Hematopoietic multipotent progenitor cell treated with erythropoietin and hydrocortisone succinate and interleukin-3 and kit ligand, for 8 days (in vitro differentiated cells): ENCODE measurements around the gene SLIT3.
"Not testable (repeated sequence)": the region's sequence is repeated elsewhere in the genome, so short reads cannot be mapped to it uniquely, and the experiment has no call there.

Experiments
- DNase-seq: peaks from one replicate; pipeline ENCODE4 v3.0.0-alpha.2; 2015

Gene SLIT3

DNA sequence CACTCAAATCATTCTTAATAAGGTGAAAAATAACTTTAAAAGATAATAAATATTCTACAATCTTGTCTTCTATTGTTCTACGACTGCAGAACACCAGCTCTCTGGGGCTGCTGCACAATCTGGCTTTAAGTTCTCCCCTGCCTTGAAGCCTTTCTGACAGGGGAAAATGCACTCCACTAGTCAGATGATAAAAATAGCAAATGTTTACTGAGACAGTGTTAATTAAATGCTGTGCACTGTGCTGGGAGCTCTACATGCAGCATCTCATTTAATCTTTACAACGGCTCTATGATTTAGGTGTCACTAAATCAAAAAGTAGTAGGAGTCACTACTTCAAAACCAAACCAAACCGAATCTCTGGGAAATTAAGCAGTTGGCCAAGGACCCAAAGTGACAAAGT lies 132.7 kb downstream of the SLIT3 start:
- no peak for DNase-seq

DNA sequence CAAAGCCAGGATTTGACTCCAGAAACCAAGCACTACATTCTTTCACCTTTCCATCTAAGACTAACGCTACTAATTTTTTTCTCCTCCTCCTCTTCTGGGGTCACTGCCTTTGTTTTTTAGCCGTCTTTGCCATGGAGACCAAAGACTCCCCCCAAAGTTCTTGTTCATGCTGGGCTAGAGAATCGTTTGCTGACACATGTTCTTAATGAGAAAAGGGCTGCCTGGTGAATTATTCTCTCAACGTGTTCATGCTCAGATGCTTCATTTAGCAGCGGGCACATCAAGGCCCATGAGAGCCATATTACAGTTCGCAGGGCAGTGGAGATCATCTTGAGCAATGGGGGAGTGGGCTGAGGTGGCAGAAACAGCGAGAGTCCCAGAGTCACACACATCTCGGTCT lies 134.9 kb downstream of the SLIT3 start:
- DNase-seq: no peak

DNA sequence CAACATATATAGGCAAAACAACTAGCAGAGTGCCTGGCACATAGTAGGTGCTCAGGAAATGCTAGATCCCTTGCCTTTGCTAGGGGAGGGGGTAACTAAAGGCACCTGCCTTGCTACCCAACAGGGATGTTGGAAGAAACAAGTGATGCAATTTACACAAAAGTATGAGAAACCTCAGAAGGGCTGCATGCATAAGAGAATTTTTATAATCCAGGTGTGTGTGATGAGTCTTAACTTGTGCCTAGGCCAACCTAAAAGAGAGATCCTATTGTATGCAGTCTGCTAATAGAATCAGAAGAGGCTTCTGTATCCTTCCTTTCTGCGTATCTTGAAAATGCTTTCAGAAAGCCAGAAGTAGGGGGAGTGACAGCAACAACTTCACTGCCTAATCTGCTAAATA lies 135.9 kb downstream of the SLIT3 start:
- DNase-seq: no peak

DNA sequence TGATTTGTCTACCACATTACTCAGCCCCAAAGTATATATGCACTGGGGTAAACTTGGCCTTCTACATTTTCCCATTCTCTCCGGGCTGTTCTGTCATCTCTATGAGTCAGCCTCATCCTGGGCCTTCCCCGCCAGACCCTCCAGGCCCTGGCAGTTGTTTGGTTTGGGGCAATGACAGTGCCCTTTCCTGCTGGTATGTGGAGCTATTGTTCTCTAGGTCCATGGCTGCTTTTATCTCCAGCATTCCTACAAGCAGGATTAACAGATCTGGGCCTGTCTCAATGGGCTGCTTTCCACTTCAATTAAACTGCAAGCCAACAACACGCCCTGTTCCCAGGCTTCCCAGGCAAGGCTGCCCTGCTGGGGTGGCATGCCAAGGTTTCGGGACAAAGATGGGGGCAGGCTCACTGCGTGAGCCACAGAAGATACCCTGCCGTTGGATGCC lies 136.4 kb downstream of the SLIT3 start:
- DNase-seq: no peak

DNA sequence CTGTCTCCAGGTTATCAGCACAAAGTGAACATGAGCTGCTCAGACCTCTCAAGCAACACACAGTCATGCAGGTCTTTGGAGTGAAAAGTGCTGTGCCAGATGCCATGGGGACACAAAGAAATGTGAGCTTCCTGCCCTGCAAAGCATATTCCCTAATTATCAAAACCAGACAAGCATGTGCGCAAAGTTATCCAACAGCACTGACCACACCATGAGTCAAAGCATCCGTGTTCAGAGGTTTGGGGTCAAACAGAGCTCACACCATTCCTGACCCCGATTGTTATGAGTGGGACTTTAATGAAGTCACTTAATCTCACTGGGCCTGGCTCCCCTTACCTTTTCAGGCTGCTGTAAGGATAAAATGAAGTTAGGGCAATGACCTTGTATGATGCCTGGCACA lies 138.5 kb downstream of the SLIT3 start:
- DNase-seq: no peak

DNA sequence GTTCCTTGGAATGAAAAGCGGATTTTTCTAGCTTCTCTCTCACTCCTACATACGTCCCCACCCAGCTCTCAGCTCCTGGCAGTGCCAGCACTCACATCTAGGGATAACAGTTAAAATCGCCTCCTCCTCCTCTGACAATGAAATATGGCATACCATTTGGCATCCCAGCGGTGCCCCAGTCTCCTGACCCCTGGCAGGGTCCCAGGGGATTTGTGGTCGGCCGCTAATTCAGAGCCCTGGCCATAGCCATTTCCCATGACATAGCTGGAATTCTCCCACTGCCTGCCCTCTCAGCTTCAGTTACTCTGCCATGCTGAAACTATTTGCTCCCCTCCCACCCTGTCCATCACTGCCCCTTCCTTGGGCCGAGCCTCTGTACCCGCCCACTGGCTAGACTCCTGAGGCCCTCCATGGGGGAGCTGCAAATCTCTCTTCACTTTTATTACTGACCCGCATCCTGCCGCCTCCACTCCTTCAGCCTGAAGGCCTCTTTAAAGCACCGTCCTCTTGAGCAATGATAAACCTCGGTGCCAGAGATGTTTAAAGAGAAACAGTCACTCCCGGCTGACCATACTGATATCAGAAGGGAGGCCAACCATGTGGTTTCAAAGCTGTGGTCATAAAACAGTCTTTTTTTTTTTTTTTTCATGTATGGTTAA lies 139.8 kb downstream of the SLIT3 start:
- DNase-seq: no peak

DNA sequence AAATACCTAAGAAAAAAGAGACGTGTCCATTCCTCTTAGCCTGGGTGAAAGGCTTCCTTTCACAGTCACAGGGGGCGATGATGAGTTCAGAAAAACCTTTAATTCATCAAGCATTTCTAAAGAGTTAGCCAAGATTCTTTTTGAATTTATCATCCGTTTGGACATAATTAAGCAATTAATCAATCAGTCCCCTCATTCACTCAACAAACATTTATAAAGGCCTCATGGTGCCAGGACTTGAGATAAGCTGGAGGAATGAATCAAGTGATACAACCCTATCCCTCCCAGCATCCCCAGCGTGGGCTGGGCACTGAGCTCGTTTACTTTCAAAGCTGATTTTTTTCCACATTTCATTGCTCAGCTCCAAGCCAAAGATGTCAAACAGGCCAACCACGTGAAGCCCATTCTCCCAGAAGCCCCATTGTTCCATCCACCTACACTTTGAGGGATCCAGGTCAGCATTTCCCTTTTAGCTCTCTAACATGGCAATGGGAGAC lies 140.5 kb downstream of the SLIT3 start:
- DNase-seq: no peak

DNA sequence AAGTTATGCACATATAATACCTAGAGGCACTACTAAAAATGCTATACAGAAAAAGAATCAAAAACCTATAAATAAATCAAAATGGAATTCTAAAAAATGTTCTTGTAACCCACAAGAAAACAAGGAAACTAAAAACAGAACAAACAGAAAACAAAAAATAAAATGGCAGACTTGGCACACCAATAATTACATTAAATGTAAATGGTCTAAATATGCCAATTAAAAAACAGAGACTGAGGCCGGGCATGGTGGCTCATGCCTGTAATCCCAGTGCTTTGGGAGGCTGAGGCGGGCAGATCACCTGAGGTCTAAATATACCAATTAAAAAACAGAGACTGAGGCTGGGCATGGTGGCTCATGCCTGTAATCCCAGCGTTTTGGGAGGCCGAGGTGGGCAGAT lies 142.2 kb downstream of the SLIT3 start:
- no peak for DNase-seq

DNA sequence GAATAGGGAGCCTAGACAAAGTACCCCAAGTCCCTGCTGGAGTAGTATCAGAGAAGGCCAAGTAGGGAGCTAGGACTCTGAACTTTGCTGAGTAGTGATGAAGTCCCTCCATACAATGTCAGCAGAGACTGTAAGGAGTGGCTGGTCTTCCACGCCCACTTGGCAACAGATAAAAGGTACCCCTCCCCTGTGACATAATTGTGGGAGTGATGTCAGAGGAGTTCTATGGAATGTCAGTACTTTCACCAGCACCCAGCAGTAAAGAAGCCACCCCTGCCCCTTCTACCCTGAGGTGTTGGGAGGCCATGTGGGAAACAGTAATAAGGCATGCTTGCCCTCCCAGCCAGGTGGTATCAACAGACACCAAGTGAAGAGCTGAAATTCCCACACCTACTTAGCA lies 143.9 kb downstream of the SLIT3 start:
- DNase-seq: no peak

DNA sequence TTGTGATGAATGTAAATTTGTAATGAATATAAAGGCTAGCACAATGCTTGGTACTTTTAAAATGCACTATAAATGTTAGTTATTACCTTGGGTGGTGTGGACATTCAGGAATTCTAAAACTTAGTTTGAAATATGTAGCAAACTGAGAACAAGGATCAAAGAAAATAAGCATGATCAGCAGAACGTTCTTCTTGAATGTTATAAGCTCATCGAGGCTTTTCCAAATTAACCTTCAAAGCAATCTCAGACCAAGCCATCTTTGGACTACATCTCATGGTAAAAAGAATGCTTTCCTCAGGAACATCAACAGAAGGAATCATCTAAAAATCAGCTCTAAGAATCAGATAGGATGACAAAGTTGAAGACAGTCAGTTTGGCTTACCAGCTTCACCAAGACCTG lies 146.3 kb downstream of the SLIT3 start:
- no peak for DNase-seq

DNA sequence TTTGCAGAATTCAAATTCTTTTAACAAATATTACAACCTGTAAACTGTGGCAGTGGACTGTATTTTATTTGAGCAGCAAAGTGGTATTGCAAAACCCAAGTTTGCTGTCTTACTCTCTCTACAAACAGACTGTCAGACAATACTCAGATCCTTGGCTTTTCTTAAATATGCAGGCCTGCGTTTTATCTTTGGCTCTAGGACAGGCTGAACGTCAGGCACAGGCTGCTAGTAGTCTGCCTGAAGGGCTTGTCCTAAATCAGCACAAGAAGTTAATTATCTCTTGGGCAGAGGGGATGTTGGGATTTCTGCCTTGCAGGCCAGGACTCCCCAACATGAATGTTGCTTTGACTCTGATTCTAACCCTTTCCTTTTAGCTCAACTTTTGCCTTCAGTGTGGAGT lies 147.5 kb downstream of the SLIT3 start:
- no peak for DNase-seq

DNA sequence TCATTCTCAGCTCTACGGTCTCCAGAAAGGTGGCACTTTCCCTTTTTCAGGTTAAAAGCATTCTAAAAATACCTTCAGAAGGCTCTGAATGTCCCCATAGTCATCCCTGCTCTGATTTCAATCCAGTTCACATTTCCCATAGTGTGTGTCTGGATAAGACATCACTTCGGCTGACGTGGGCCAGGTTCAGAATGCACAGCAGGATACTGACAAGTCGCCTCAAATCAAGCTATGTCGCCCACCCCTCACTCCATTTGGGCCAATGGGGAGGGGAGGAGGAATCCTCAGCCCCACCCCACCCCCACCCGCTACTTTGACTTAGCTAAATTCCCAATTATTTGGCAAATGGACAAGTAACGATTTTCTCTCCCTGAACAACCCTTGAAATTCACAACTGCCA lies 148.0 kb downstream of the SLIT3 start:
- DNase-seq: no peak

DNA sequence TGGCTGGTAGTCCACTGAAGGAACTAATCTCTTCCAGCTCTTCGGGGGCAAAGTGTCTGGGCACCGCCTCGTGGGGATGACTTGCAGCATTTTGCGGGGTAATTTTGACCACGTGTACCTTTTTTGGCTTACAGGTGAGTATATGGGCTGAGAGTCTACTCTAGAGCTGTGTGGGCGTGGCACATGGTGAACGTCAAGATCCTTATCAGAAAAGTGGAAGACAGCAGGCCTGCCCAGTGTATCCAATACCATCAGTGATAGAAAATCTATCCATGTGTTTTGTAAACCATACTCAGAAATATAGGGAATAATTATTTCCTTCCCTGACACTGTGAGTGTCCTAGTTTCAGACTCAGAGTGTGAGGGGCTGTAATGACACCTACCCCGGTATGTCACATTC lies 148.5 kb downstream of the SLIT3 start:
- DNase-seq: no peak

DNA sequence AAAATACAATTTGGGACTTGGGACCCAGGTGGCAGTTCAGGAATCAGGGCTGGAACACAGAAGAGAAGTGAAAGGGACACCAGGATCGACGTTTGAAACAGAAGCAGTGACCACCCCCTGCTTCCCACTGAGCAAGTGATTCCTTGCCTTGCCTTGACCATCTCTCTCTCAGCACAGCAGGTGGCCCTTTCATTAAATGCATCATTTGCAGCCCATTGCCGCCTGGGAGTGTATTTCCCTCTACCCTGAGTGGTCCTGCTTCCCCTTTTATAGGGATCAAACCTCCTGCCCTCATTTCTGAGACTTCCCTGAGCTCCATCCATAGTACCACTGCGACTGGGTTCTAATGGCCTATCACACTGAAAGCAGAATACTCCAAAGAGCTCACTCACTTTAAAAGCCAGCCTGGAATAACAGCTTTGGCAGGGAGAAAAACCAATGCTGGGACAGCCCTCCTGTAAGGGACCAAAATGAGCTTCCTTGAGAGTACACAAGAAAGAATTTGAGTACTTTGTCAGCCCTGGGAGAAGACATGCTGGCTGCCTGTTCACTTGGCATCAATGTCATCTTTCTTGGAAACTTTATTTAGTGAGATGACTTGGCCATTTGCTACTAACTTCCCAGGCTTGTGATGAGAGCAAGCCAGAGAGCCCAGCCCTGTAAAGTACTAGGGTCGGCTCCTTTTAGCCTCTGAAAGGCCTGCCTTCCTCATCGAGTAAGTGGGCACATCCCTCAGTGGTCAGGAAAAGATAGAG lies 149.7 kb downstream of the SLIT3 start:
- no peak for DNase-seq

DNA sequence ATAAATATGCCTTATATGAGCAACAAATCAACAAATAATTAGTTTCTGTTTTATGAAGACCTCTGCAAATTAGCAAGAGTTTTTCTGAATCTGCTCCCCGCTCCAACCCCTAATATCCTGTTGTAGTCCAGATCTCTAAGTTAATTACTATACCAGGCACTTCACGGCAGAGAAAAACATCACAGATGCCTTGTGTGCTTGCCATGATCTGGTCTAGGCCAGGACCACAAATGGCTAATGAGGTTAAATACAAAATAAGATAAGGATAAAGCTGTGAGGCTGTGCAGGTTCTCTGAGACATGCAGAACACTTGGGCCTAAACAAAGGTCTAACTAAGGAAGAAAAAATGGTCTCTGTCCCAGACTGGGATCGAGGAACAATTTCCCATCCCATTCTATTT lies 150.8 kb downstream of the SLIT3 start:
- DNase-seq: no peak

DNA sequence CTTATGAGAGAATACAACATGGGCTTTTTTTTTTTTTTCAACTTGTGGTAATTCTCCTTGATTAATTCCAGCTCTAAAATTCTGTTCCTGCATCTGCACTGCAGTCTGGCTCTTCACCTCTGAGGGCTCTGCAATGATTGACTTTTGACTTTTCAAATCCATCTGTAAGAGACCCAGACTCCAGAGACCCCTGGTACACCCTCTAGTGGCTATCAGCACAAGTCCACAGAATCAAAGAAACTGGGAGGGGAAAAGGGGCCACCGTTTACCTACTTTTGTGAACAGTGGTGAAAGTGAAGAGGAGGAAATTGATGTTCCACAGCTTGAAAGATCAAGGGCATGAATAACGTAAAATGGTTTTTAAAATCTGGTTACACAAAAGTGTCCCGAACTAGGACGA lies 151.6 kb downstream of the SLIT3 start:
- DNase-seq: no peak

DNA sequence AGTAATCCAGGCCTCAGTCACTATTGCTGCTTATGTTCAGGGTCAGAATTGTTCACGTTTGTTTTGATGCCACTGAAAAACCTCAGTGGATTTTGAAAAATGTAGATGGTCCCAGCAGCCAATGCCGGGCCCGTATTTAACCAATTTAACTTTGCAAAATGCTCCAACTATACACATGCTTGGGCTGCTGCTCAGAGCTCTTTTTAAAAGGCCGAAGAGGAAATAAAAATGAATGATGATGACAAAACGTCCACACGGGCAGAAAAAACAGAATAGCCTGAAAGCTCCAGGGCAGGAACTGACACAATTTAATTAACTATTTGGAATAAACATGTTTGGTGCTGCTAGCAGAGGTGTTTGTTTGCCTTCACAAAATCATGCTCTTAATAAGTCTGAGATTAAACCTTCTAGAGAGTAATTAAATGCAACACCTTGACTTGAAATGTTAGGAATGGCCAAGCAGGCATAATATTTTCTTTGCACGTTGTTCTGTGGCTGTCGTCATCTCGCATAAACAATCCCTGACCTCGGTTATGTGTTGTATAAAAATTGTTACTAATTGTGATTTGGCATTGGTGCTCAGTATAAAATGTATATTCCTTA lies 152.7 kb downstream of the SLIT3 start:
- no peak for DNase-seq

DNA sequence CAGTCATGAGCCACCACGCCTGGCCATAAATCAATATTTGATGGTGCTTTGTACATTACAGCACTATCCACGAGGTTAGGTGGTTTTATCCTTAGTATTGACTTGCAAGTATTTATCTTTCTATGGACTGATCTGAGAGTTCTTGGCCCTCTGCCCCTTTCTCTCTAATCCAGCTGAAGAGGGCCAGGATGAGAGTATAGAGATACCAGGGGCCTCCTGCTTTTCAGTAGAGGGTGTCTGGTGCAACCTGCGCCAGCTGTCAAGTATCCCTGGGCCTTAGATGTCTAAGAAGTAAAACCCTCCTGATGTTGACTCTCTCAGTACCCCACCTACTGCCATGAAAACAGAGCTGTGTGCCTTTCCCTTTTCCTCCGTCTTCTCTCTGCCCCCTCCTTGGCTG lies 153.4 kb downstream of the SLIT3 start:
- no peak for DNase-seq

DNA sequence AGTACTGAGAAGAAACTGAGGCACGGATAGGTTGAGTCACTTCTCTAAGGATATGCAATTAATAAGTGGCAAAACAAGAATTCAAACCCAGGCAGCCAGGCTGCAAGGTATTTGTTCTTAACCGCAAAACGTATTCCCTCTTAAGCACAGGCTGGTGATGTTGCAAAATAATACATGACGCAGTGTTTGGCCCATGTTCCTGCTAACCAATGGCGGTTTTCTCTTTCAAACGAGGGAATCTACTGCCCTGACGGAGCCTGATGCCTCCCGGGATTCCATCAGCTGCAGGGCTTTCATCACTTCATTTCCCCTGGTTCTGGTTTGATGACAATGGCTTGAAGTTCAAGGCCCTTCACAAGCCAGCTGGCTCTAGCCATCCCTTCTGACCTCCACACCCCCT lies 154.8 kb downstream of the SLIT3 start:
- DNase-seq: no peak

DNA sequence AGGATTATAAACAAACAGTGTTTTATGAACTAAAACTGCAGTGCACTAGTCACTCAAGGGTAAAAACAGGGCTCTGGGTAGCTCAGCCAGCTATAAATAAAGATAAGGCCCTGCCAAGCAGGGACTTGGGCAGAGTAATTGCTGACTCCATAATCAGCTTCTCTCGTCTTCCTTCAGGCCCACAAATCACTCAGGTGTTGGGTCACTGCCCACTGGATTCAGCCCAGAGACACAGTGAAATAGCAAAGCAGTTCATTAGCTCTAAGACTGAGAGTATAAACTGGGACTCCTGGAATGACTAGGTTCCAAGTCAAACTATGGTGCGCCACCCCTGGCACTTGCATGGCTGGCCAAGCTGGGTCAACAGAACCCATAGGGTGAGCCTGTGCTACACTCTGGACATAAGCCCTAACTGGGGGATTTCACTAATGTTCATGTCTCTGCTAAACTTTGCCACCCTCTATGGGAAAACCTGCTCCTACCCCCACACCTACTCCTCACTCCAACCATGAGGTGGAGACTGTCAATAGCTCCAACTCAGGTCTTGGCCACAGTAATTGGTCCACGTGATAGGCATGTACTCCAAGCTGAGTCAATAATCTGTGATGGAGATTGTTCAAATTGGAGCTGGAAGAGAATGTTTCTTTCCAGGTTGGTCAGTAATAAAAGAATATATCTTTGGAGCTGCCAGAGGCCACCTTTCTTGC lies 158.5 kb downstream of the SLIT3 start:
- no peak for DNase-seq

DNA sequence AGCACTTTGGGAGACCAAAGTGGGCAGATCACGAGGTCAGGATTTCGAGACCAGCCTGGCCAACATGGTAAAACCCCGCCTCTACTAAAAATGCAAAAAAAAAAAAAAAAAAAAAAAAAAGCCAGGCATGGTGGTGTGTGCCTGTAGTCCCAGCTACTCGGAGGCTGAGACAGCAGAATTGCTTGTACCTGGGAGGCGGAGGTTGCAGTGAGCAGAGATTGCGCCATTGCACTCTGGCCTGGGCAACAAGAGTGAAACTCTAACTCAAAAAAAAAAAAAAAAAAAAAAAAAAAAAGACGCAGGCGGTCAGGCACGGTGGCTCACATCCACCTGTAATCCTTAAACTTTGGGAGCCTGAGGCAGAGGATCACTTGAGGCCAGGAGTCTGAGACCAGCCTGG lies 160.7 kb downstream of the SLIT3 start:
- not testable (repeated sequence) for DNase-seq

DNA sequence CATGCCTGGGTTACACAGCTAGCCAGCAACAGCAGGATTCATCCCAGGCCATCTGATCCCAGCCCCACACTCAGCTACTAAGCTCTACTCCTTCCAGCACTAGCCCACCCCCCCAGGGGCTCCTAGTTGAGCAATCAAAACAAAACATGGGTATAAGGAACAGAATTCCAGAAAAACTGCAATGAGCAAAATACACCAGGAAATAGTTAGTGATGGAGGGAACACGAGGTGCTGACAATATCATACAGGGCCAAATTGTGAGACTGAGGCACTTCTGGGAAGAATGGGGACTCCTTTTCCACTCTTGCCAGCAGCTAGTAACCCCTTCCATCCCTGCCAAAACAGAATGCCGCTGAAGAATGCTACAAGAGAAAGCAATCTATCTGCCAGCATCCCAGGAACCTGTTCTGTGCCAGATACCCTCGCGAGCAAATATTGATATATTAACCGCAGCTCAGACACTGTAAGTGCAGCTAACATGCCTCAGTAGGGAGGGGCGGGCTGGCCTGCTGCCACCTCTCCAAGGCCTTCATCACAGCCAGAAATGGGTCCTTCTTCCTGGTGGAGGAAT lies 161.4 kb downstream of the SLIT3 start:
- no peak for DNase-seq

DNA sequence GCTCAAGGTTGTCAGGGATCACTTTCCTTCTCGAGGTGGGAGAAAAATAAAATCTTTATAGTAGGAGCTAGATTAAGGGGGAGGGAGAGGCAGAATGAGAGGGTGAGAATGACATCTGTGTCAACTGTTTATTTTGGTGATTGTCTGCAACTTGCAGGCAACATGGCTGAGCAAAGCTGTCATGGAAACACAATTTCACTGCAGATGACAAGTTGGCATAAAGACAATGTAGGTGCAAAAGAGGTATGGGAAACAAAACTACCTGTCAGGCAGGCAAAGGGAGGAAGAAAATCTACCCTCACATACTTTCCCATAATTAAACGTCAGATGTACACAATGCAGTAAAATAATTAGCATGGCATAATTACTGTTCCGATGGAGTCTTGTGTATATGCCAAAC lies 167.4 kb downstream of the SLIT3 start:
- no peak for DNase-seq
